Stimulated activated CD8-positive, alpha-beta memory T cell treated with anti-CD3 and anti-CD28 coated beads, Interleukin-12 subunit alpha, Interleukin-12 subunit beta, amount 100 ng/mL, for 24 hours (primary cell): Measurements from ENCODE around the gene TOM1L2.

ENCODE experiments used
- DNase-seq: peaks from one replicate; pipeline ENCODE4 v3.0.0-alpha.2; 2020; ENCODE audit errors: extremely low read depth

TOM1L2 gene

DNA sequence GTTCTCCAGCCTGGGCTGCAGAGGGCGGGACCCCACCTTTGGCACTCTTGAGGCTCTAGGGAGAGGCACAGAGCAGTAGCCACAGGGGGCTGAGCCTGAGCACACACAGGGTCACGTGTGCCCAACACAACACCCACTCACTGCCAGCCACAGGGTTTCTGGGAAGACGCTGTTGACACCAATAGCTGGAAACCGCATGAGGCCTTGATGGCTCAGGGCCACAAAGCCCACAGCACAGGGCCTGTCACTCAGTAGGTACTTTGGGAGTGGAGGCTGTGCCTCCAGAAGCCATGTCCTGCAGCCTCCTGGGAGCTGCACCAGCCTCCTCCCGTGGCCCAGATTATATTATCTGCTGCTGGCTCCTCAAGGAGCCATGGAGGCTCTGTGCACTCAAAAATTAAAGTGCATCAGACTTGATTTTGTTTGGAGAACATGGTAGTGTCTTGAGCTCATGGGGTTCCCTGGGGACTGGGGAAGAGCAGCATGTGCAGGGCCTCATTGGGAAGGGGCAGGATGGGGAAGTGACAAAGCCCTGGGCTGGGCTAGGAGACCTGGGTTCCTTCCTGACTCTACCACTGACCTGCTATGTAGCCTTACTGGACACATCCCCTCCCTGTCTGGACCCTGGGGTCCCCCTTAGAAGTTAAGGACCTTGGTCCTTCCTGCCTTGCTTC, 122.9 kb downstream of the TOM1L2 start:
- peak; percentile 74 for DNase-seq

DNA sequence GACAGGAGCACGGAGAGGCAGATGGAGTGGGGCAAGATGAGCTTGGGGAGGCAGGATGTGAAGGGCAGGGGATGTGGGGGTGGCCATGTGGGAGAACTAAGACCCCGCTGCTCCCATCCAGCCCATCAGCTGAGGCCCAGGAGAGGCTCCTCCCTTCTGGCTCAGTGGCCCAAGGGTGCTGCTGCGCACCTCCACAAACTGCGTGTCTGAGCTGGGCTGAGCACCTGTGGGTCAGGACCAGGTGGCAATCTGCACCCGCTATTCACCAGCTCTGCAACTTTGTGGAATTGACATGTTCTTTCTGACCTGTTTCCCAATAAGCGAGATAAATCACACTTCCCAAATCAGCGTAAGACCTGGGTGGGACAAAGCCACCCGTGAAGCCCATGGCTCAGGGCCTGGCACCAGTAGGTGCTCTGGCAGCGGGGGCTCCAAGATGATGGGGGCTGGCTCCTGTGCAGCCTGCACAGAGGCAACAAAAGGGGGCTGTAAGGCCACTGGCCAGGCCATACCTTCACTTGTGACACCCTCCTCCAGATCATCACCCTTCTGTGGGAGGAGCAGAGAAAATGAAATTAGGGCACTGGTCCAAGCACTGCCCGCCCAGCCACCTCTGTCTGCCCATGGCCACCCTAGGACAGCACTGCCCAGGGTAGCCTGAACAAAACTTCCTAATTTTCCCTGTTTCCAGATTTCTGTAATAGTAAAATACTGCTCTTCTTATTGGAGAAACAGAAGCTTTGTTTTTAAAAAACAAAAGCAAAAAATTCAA, 123.7 kb downstream of the TOM1L2 start:
- no peak for DNase-seq

DNA sequence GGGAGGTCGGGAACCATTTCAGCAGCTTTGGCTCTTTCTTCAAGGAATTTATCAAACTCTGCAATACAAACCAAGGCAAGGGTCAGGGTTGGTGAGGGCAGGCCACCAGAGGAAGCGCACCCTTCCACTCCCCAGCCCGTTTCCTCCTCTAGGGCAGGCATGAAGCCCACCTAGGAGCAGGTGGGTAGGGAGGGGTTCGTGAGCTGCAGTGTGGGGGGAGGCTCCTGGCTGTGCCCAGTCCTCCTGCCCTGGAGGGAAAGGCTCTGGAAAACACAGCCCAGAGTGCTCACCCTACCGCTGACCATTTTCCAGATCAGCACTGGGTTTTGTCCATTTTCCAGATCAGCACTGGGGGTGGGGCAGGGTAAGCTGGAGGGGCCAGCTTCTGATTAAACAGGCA, 124.5 kb downstream of the TOM1L2 start:
- no peak for DNase-seq

- DNase-seq, result no peak
Measured at GRCh38 chr17:17847118-17847689, 125.0 kb downstream of the TOM1L2 start.

GRCh38 chr17:17846645-17847044, 125.6 kb downstream of the TOM1L2 start:
- DNase-seq, result no peak

- no peak for DNase-seq
Measured at GRCh38 chr17:17846003-17846402, 126.2 kb downstream of the TOM1L2 start.

DNA sequence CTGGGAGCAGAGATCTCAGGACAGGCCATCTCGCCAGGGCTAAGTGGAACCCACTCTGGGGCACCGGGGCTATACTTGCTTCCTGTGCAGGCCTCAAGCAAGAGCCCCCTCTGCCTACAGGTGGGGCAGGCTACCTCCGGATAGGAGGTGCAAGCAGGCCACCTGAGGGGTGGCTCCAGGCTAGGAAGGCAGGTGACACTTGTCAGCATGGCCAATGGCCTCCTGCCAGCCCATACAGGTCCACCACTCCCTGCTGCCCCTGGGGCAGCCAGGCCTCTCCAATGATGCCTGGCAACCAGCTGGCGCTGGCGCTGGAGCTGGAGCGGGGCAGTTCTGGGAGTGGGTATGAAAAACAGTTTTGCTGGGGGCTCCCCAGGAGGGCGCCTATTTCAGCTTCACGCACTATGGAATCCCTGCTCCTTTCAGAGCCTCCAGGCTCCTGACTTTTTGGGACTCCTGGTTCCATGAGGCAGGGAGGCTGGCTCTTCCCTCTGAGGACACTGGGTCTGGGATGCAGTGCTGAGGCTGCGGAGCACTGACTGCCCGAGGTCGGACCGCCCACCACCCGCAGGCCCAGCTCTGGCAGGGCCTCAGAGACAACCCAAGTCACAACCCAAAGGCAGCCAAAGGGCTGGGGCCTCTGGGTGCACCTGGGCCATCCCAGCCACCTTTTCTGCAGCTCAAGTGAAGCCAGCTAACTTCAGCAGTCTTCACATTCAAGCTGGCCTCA, 127.0 kb downstream of the TOM1L2 start:
- no peak for DNase-seq

DNA sequence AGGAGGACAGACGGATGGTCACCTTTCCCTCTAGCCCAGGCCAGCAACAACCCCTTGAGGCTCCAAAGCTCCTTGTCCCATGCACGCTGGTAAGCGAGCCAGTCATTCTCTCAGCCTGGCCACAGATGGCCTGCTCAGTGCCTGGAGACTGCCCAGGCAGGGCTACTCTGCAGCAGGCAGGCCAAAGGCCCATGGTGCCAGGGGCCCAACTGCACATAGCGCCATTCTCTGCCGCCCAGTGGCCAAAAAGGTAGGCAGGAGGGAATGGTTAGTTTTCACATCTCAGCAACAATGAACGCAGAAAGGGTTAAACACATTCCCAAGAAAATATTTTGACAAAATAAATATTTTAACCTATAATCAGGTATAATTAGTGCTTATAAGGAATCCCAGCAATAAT, 127.7 kb downstream of the TOM1L2 start:
- no peak for DNase-seq

DNA sequence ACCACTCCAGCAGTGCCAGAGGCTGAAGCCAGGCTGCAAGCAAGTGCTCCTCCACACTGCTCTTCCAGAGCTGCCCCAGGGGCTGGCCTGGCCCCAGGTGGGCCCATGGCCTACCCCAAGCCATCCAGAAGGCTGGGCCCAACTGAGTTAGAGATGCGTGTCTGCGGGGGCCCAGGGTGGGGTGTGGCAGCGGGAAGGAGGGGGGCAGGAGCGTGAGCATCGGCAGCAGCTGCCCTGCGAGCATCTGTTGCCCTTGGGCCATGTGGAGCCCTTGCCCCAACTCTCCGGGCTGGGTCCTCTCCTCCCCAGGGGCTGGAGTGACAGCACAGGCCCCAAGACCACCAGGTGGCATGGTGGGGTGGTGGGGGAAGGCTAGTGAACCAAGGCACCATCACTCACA, 128.1 kb downstream of the TOM1L2 start:
- DNase-seq, result no peak

DNA sequence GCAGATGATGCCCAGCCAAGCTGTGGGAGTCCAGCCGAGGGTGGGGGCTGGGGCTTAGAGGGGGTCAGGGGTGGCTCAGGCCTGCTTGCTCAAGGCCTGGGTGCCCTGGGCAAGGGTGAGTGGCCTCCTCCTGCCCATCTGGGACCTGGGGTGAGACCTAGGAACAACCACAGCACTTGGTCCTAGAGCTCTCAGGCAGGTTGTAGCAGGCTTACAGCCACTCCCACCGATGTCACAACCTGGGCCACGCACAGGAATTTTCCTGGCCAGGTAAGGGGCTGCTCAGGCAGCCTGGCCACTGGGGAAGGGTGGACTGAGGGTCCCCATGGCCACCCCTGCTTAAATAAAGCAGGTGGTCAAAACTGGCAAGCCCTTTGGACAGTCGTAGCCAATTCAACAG, 129.1 kb downstream of the TOM1L2 start:
- no peak for DNase-seq

DNA sequence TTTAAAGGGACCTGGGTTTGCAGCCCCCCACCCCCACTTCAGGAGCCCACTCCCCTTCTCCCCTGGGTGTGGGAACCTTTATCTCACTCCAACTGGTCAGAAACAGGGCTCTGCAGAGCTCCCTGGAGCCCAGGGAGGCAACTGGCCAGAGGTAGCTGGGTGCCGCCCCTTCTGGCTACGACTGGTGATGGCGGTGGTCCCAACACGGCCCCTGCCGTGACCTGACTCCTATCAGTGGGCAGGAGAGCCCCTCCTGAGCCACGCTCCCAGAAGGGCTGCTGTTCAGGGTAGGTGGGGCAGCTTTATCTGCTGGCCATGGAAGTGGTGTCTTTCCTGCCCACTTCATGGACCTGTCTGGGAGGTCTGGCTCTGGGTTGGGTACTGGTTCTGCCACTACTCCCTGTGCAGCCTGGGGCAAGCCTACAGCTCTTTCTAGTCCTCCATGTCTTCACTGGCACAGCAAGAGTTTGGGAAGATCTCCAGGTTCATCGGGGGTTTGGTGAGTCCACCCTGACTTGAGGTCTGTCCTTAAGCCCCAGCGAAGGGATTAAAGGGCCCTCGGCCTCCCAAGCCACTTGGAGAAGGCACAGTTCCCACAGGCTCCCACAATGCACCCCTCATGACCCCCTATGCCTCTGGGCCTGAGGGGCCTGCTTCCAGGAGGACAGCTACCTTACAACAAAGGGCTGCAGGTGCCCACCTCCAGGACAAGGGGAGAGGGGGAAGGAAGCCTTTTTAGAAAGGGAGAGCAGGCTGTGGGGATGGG, 129.9 kb downstream of the TOM1L2 start:
- no peak for DNase-seq

GRCh38 chr17:17841601-17842025, 130.6 kb downstream of the TOM1L2 start:
- DNase-seq, result no peak

DNA sequence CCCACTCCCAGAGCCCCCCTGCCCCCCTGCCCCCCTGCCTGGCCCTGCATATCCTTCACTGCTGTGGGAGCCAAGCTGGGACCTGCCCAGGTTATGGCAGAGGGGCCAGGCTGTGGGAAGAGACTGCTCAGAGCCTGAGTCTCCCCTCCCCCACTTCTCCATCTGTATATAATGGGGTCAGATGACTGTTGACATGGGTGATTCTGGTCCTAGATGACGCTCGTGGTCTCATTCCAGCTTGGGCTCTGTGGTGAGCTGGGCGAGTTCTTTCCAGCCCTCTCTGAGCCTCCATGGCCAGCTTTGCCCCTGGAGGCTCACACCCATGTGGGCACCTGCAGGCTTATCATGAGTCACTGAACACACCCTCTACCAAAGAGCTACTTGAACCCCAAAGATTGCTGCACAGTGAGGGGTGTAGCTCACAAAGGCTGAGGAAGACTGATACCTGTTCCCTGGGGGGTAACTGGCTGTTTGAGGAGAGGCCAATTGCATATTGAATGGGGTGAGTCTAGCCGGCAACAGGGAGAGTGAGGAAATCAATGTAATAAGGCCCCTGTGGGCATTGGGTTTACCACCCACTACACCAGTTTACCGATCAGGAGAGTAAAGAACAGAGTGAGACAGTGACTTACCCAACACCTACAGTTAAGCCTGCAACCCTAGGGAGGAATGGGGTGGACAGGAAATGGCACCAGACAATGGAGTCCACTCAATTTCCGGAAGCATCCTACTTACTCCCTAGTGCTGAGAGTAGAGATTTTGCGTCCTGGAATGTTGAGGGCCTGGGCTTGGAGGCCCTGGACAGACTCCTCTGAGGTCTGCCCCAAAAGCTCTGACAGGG, 131.2 kb downstream of the TOM1L2 start:
- DNase-seq, result no peak

DNA sequence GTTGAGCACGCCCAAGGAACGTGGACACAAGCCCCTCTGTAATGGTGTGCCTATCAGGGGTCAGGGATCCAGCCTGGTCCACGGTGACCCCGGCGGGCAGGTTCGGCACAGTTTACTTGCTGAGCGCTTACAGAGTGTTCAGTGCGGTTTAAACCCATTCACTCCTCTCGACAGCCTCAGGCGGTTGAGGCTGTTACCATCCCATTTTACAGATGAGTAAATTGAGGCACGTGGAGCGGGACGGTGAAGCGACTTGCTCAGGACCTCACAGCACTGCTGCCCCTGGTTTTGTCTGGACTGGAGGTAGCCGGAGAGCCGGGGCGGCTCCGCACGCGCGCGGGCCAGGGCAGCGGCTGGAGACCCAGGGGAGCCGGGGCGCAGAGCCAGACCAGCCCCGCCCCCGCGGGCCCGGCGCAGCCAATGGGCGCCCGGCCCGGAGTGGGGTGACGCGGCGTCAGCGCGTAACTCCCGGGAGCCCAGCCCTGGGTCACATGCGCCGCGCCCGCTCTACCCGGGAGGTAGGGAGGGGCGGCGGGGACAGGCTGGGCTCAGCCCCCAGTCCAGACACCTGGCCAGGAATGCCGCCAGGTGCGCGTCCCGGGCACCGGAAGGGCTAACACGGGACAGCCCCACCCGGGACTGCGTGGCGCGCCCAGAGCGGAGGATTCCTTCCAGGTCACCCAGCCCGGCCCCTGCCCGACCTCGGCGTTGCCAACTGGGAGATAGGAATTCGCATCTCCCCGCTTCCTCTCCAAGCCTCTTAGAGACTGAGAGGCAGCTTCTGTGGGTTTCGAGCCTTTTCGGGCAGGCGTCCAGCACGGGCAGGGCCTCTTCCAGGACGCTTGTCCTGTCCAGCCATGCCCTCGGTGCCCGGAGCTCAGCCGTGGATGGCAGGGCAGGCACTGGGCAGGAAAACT, 132.2 kb downstream of the TOM1L2 start:
- peak; percentile 53 for DNase-seq

- no peak for DNase-seq
Measured at GRCh38 chr17:17837966-17838962, 133.9 kb downstream of the TOM1L2 start.

DNA sequence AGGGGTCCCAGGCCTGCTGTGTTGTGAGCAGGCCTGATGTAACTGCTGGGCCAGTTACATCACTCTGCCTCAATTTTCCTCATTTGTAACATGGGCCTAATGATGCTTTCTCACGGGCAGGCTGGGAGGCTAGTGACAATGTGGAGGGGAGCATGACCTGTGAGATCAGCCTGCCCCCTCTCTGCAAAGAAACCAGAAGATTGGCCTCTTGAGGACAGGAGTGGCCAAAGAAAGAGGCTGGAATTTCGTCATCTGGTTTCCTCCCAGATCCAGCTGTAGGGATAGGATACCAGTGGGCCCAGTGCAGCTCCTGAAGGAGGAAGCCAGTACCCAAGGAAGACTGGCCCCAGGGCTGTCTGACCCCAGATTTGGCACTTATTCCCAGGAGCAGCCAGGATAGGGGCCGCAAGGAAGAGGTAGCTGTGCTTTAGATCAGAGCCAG, 134.8 kb downstream of the TOM1L2 start:
- DNase-seq, result no peak

DNA sequence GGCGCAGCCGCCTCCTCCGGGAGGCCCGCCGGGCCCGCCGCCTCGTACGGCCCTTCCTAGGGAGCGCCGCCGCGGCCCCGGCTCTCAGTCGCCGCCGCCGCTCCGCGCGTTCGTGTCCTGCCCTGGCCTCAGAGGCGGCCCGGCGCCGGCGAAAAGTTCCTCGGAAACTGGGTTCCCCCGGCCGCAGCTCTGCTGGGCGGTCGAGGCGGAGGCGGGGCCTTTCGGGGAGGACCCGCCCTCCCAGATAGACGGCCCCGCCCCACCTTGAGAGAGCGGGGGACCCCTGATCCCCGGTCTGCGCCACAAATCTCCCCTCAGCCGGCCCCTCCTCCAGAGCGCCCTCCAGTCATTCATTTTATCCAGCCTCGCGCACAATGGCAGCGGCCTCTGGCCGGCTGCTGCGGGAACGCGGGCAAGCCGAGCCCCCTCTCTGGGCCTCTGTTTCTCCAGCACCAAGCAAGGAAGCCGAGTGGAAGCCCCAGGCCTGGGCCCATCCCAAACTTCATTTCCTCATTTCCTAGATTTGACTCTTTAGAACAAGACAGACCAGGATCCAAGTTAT, 135.3 kb downstream of the TOM1L2 start, which contains the start of gene SREBF1:
Gene SREBF1 (minus strand): TSS at position 169 of the 562 bp plus-strand sequence. CDS start 169 bp downstream, outside the sequence.
- DNase-seq, result no peak
